IPS-18a (cell line): ENCODE data around the gene TNFRSF11A.

Experiments
- H3K27ac ChIP-seq: one replicate; pipeline ENCODE4 v1.5.1; 2013; ENCODE audit warnings: low read length
- H3K27me3 ChIP-seq: one replicate; pipeline ENCODE4 v1.6.1; 2013; ENCODE audit warnings: mild to moderate bottlenecking, low read length; ENCODE audit not compliant: control insufficient read depth, insufficient read depth
- H3K36me3 ChIP-seq: one replicate; pipeline ENCODE4 v1.6.1; 2013; ENCODE audit warnings: low read depth, low read length; ENCODE audit not compliant: control insufficient read depth
- H3K4me1 ChIP-seq: one replicate; pipeline ENCODE4 v1.6.1; 2013; ENCODE audit warnings: low read depth, low read length; ENCODE audit not compliant: control insufficient read depth
- H3K4me3 ChIP-seq: one replicate; pipeline ENCODE4 v1.5.1; 2013; ENCODE audit warnings: low read length
- H3K9ac ChIP-seq: one replicate; pipeline ENCODE4 v1.6.1; 2013; ENCODE audit warnings: mild to moderate bottlenecking, low read length, moderate library complexity
- H3K9me3 ChIP-seq: one replicate; pipeline ENCODE4 v1.6.1; 2013; ENCODE audit warnings: low read depth, low read length; ENCODE audit not compliant: control insufficient read depth

The TNFRSF11A gene

GRCh38 chr18:62289047-62289446 is 36.1 kb upstream of the TNFRSF11A start:
- Histone ChIP-seq H3K4me3 (no peak overlapping the region), H3K4me1 (no peaks in the 10 kb centered on the region), H3K9me3 (no peaks in the 10 kb centered on the region), H3K27me3 (no peaks in the 10 kb centered on the region), H3K9ac (no peak overlapping the region), H3K36me3 (peaks cover 16% of the 10 kb centered on the region), H3K27ac (no peak overlapping the region)

GRCh38 chr18:62294073-62294472 is 31.0 kb upstream of the TNFRSF11A start:
- Histone ChIP-seq H3K4me1 (no peaks in the 10 kb centered on the region), H3K36me3 (peaks cover 8% of the 10 kb centered on the region), H3K4me3 (no peak overlapping the region), H3K9me3 (no peaks in the 10 kb centered on the region), H3K27me3 (no peaks in the 10 kb centered on the region), H3K27ac (no peak overlapping the region), H3K9ac (no peak overlapping the region)

GRCh38 chr18:62300359-62300963 is 24.6 kb upstream of the TNFRSF11A start:
- H3K27me3 ChIP-seq, result no peaks in the 10 kb centered on the region
- no peak overlapping the region for H3K4me3 ChIP-seq
- no peaks in the 10 kb centered on the region for H3K9me3 ChIP-seq
- peaks cover 8% of the 10 kb centered on the region for H3K36me3 ChIP-seq
- H3K27ac ChIP-seq, result no peak overlapping the region
- H3K4me1 ChIP-seq, result no peaks in the 10 kb centered on the region
- H3K9ac ChIP-seq, result no peak overlapping the region

- Histone ChIP-seq H3K27ac (no peak overlapping the region), H3K9me3 (no peaks in the 10 kb centered on the region), H3K36me3 (peaks cover 8% of the 10 kb centered on the region), H3K4me1 (no peaks in the 10 kb centered on the region), H3K4me3 (no peak overlapping the region), H3K9ac (no peak overlapping the region), H3K27me3 (no peaks in the 10 kb centered on the region)
Observed at GRCh38 chr18:62301322-62301721, 23.8 kb upstream of the TNFRSF11A start.

GRCh38 chr18:62312851-62313250 is 12.3 kb upstream of the TNFRSF11A start:
- Histone ChIP-seq H3K36me3 (no peaks in the 10 kb centered on the region), H3K9ac (no peak overlapping the region)

GRCh38 chr18:62318228-62319180 is 6.6 kb upstream of the TNFRSF11A start:
- H3K4me3 ChIP-seq, result no peak overlapping the region
- no peak overlapping the region for H3K9ac ChIP-seq
- H3K36me3 ChIP-seq, result no peaks in the 10 kb centered on the region
- peaks cover 11% of the 10 kb centered on the region for H3K27me3 ChIP-seq
- H3K9me3 ChIP-seq, result no peaks in the 10 kb centered on the region
- H3K4me1 ChIP-seq, result peaks cover 23% of the 10 kb centered on the region
- no peak overlapping the region for H3K27ac ChIP-seq

More at GRCh38 chr18:62312851-62313250, 12.3 kb upstream of the TNFRSF11A start:
- no peak overlapping the region for H3K27ac ChIP-seq
- H3K4me3 ChIP-seq, result no peak overlapping the region
- no peaks in the 10 kb centered on the region for H3K9me3 ChIP-seq
- H3K4me1 ChIP-seq, result no peaks in the 10 kb centered on the region
- H3K27me3 ChIP-seq, result no peaks in the 10 kb centered on the region

GRCh38 chr18:62321201-62321600 is 3.9 kb upstream of the TNFRSF11A start:
- Histone ChIP-seq H3K4me3 (peak overlapping the region; percentile 48), H3K36me3 (no peaks in the 10 kb centered on the region), H3K9me3 (no peaks in the 10 kb centered on the region), H3K9ac (no peak overlapping the region), H3K27ac (no peak overlapping the region), H3K4me1 (peaks cover 33% of the 10 kb centered on the region), H3K27me3 (peaks cover 31% of the 10 kb centered on the region)

GRCh38 chr18:62323483-62324180 is 1.5 kb upstream of the TNFRSF11A start:
- peak overlapping the region; percentile 53 for H3K9ac ChIP-seq
- H3K9me3 ChIP-seq, result no peaks in the 10 kb centered on the region
- H3K36me3 ChIP-seq, result no peaks in the 10 kb centered on the region
- peak overlapping the region; percentile 63 for H3K27ac ChIP-seq
- peaks cover 41% of the 10 kb centered on the region for H3K4me1 ChIP-seq
- H3K27me3 ChIP-seq, result peaks cover 50% of the 10 kb centered on the region
- peak overlapping the region; percentile 48 for H3K4me3 ChIP-seq

- H3K4me1 ChIP-seq, result peaks cover 45% of the 10 kb centered on the region
- peak overlapping the region; percentile 48 for H3K4me3 ChIP-seq
Observed at GRCh38 chr18:62324181-62324828, 805 bp upstream of the TNFRSF11A start.

GRCh38 chr18:62325806-62326645 is 916 bp downstream of the TNFRSF11A start:
- H3K9ac ChIP-seq, result peak overlapping the region; percentile 50
- peaks cover 50% of the 10 kb centered on the region for H3K27me3 ChIP-seq
- H3K36me3 ChIP-seq, result no peaks in the 10 kb centered on the region
- H3K9me3 ChIP-seq, result no peaks in the 10 kb centered on the region
- H3K4me1 ChIP-seq, result peaks cover 57% of the 10 kb centered on the region
- H3K27ac ChIP-seq, result no peak overlapping the region
- H3K4me3 ChIP-seq, result peak overlapping the region; percentile 74

More at GRCh38 chr18:62324181-62324828, 805 bp upstream of the TNFRSF11A start:
- Histone ChIP-seq H3K9ac (peak overlapping the region; percentile 53), H3K27ac (peak overlapping the region; percentile 63), H3K27me3 (peaks cover 50% of the 10 kb centered on the region), H3K9me3 (no peaks in the 10 kb centered on the region), H3K36me3 (no peaks in the 10 kb centered on the region)
